Right forelimb (tissue), 1 donor: ENCODE data around the gene RHOBTB3.
A peak's percentile ranks its signal among the peaks of the same experiment; 100 is the strongest.

Experiments
- DNase-seq: peaks from one replicate; pipeline ENCODE4 v3.0.0-alpha.2; 2018

The RHOBTB3 gene

GRCh38 chr5:95713960-95714710 lies 17.0 kb upstream of the RHOBTB3 start:
- DNase-seq: no peak

- DNase-seq: no peak
Observed at GRCh38 chr5:95715799-95716461, 15.2 kb upstream of the RHOBTB3 start.

GRCh38 chr5:95717439-95717838 lies 13.7 kb upstream of the RHOBTB3 start:
- DNase-seq: no peak

- no peak for DNase-seq
Observed at GRCh38 chr5:95718203-95718602, 12.9 kb upstream of the RHOBTB3 start.

GRCh38 chr5:95718738-95719137 lies 12.4 kb upstream of the RHOBTB3 start:
- DNase-seq: no peak

GRCh38 chr5:95720094-95720786 lies 10.9 kb upstream of the RHOBTB3 start:
- DNase-seq: no peak

- no peak for DNase-seq
Observed at GRCh38 chr5:95721582-95722295, 9.4 kb upstream of the RHOBTB3 start.

GRCh38 chr5:95723632-95724369 lies 7.3 kb upstream of the RHOBTB3 start:
- no peak for DNase-seq

GRCh38 chr5:95725071-95725820 lies 5.9 kb upstream of the RHOBTB3 start:
- no peak for DNase-seq

GRCh38 chr5:95725937-95726810 lies 5.0 kb upstream of the RHOBTB3 start:
- no peak for DNase-seq

GRCh38 chr5:95726811-95727763 lies 4.0 kb upstream of the RHOBTB3 start:
- DNase-seq: no peak

GRCh38 chr5:95727764-95728191 lies 3.4 kb upstream of the RHOBTB3 start:
- no peak for DNase-seq

- no peak for DNase-seq
Observed at GRCh38 chr5:95728494-95729114, 2.5 kb upstream of the RHOBTB3 start.

- DNase-seq: no peak
Observed at GRCh38 chr5:95729115-95730010, 1.8 kb upstream of the RHOBTB3 start.

- no peak for DNase-seq
Observed at GRCh38 chr5:95730011-95730700, 980 bp upstream of the RHOBTB3 start.

GRCh38 chr5:95731571-95732554 lies 727 bp downstream of the RHOBTB3 start:
- peak; percentile 80 for DNase-seq
